Skeletal muscle tissue (tissue), 4 donors: ENCODE results near the gene MYCN. TPM values are rescaled to one million over a fixed set of nuclear protein-coding genes. Genes with fewer than 3 reads are reported as not detected.

Source experiments
- H3K27ac ChIP-seq: one replicate; pipeline ENCODE4 v1.7.0; 2013; ENCODE audit warnings: mild to moderate bottlenecking, low read depth, low read length, inconsistent platforms
- H3K27me3 ChIP-seq, 3 donors: one replicate each; pipeline ENCODE4 v1.7.0; 2013; ENCODE audit warnings: low read length in 3 of 3; ENCODE audit not compliant: control insufficient read depth in 3 of 3, insufficient read depth in 3 of 3
- H3K36me3 ChIP-seq, 3 donors: one replicate each; pipeline ENCODE4 v1.7.0; 2013; ENCODE audit warnings: low read length in 3 of 3; ENCODE audit not compliant: control insufficient read depth in 3 of 3, insufficient read depth in 3 of 3
- H3K4me1 ChIP-seq, 3 donors: one replicate each; pipeline ENCODE4 v1.7.0; 2013; ENCODE audit warnings: low read length in 3 of 3, mild to moderate bottlenecking in 3 of 3; ENCODE audit not compliant: control insufficient read depth in 3 of 3, insufficient read depth in 3 of 3
- H3K4me3 ChIP-seq, 3 donors: one replicate each; pipeline ENCODE4 v1.7.0; 2013; ENCODE audit warnings: low read length in 3 of 3
- H3K9ac ChIP-seq, 3 donors: one replicate each; pipeline ENCODE4 v1.7.0; 2013; ENCODE audit warnings: low read length in 3 of 3, mild to moderate bottlenecking in 3 of 3, moderate library complexity in 2 of 3, low read depth in 1 of 3
- H3K9me3 ChIP-seq, 3 donors: one replicate each; pipeline ENCODE4 v1.7.0; 2013; ENCODE audit warnings: low read length in 3 of 3; ENCODE audit not compliant: control insufficient read depth in 3 of 3
- total RNA-seq: library from RNA; depleted of rRNA; stranded (reverse); fragments of >200 nt; gene quantifications from one replicate; pipeline ENCODE4 v1.2.3, GENCODE V29; 2014
- donor health status: Osteomylitis.

MYCN gene
- total RNA-seq, 1 donor from 2014 or later: 7.3 TPM

GRCh38 chr2:15969214-15969613 lies 28.9 kb downstream of the MYCN start:
- Histone ChIP-seq H3K4me3 (no peak overlapping the region), H3K9me3 (no peaks in the 10 kb centered on the region), H3K27me3 (peaks cover 0 to 4% (median 0%) of the 10 kb centered on the region in 3 donors)

DNA sequence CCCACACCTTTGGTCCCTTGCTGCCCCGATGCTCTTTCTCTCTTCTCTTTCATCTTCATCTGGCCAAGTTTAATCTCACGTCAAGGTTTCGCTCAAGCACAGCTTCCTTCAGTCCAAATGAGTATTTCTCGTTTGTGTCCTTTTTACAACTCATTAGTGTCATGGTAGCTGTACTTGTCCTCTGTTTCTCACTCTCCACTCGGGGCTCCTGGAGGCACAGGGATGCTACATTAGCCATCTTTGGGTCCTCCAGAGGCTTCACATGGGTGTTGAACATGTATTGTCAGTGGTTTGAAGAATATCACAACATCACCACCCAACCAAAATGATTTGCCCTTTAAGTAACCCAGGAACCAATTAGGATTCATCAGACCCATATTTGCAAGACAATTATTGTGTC lies 30.4 kb downstream of the MYCN start:
- H3K9ac ChIP-seq: no peak overlapping the region
- H3K4me3 ChIP-seq: no peak overlapping the region
- no peak overlapping the region for H3K27ac ChIP-seq
- peaks cover 0 to 4% (median 0%) of the 10 kb centered on the region in 3 donors for H3K27me3 ChIP-seq
- H3K36me3 ChIP-seq: no peaks in the 10 kb centered on the region
- no peaks in the 10 kb centered on the region for H3K4me1 ChIP-seq
- no peaks in the 10 kb centered on the region for H3K9me3 ChIP-seq

More at GRCh38 chr2:15969214-15969613, 28.9 kb downstream of the MYCN start:
- H3K4me1 ChIP-seq: no peaks in the 10 kb centered on the region
- H3K27ac ChIP-seq: no peak overlapping the region
- no peak overlapping the region for H3K9ac ChIP-seq
- no peaks in the 10 kb centered on the region for H3K36me3 ChIP-seq

- H3K4me1 ChIP-seq: no peaks in the 10 kb centered on the region
- H3K36me3 ChIP-seq: no peaks in the 10 kb centered on the region
- H3K27ac ChIP-seq: no peak overlapping the region
- H3K9me3 ChIP-seq: no peaks in the 10 kb centered on the region
- H3K4me3 ChIP-seq: no peak overlapping the region
- H3K9ac ChIP-seq: no peak overlapping the region
- peaks cover 0 to 4% (median 0%) of the 10 kb centered on the region in 3 donors for H3K27me3 ChIP-seq
These were observed 31.0 kb downstream of the MYCN start for GRCh38 chr2:15971351-15971750.

DNA sequence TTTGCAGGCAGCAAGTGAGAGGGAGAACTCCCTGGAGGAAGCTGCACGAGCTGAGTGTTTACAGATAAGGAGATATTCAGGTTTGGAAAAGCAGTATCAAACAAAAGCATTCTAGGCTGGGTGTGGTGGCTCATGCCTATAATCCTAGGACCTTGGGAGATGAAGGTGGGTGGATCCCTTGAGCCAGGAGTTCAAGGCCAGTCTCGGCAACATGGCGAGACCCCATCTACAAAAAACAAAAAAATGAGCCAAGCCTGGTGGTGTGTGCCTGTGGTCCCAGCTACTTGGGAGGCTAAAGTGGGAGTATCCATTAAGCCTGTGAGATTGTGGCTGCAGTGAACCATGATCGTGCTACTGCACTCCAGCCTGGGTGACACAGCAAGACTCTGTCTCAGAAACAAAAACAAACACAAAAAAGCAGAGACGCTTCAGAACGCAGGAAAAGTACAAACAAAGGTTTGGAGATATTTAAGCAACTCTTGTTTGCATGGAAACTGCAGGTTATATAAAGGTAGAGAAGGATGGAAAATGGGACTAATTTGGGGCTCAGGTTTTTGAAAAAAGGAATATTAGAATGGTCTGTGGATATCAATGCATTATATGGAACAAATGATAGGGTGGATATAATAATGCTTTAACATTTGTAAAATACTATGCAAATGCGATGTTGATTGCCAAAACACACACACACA lies 31.6 kb downstream of the MYCN start:
- Histone ChIP-seq H3K27me3 (peaks cover 0 to 4% (median 0%) of the 10 kb centered on the region in 3 donors), H3K9ac (no peak overlapping the region), H3K4me1 (no peaks in the 10 kb centered on the region), H3K36me3 (no peaks in the 10 kb centered on the region), H3K27ac (no peak overlapping the region), H3K4me3 (no peak overlapping the region), H3K9me3 (no peaks in the 10 kb centered on the region)

DNA sequence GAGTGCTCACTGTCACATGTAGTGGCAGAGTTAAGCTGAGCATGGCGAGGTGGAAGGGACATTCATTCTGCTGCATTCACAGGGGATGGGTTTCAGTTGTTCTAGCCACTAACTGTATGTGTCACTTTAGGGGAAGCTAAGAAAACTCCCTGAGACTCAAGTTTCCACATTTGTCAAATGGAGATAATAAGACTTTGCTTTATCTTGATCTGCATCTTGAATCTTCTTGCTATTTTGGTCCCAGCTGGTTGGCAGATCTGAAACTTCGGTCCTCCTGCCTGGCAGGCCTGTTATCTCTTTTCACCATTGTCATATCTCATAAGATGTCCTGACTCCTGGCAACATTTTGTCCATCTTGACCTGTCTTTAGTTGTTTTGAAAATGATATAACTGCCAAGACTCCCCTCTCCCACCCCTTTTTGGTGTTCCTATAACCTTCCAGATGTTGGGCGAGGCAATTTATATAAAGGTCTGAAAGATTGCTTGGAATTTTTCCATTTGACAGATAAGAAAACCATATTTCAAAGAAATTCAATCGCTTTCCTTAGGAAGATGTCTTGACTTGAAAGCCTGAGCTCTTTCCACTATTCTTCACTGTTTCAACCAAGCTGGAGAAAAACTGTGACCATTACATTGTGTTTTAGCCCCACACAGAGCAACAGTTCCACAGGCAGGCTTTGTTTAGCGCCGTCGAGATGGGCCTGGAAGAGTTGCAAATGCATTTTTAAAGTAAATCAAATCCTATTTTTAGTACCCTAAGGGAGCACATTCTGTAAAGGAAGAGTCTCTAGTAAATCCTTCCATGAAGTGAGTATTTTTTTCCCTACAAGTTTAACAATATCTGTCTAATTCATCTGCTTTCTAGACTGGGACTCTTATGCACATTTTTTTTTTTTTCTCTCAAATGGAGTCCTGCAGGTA lies 33.4 kb downstream of the MYCN start:
- Histone ChIP-seq H3K36me3 (no peaks in the 10 kb centered on the region), H3K27ac (no peak overlapping the region), H3K9me3 (no peaks in the 10 kb centered on the region), H3K4me3 (no peak overlapping the region), H3K4me1 (no peaks in the 10 kb centered on the region), H3K27me3 (peaks cover 0 to 4% (median 0%) of the 10 kb centered on the region in 3 donors), H3K9ac (no peak overlapping the region)

GRCh38 chr2:15974565-15975260 lies 34.4 kb downstream of the MYCN start:
- H3K4me3 ChIP-seq: no peak overlapping the region
- H3K4me1 ChIP-seq: no peaks in the 10 kb centered on the region
- H3K36me3 ChIP-seq: no peaks in the 10 kb centered on the region
- peaks cover 0 to 4% (median 0%) of the 10 kb centered on the region in 3 donors for H3K27me3 ChIP-seq
- no peak overlapping the region for H3K27ac ChIP-seq
- H3K9ac ChIP-seq: no peak overlapping the region
- H3K9me3 ChIP-seq: no peaks in the 10 kb centered on the region

DNA sequence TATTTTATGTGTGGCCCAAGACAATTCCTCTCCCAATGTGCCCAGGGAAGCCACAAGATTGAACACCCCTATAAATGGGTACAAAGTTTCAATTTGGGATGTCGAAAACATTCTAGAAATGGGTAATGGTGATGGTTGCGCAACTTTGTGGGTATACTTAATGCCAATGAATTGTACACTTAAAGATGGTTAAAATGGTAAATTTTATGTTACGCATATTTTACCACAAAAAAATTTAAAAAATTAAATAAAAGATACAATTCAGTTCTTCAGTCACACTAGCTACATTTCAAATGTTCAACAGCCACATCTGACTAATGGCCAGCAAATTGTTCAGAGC lies 34.9 kb downstream of the MYCN start:
- Histone ChIP-seq H3K4me1 (no peaks in the 10 kb centered on the region), H3K9me3 (no peaks in the 10 kb centered on the region), H3K36me3 (no peaks in the 10 kb centered on the region), H3K4me3 (no peak overlapping the region), H3K27me3 (peaks cover 0 to 4% (median 0%) of the 10 kb centered on the region in 3 donors), H3K27ac (no peak overlapping the region), H3K9ac (no peak overlapping the region)

GRCh38 chr2:15975676-15976075 lies 35.3 kb downstream of the MYCN start:
- H3K27me3 ChIP-seq: peaks cover 0 to under 1% (median 0%) of the 10 kb centered on the region in 3 donors
- H3K4me3 ChIP-seq: no peak overlapping the region
- H3K4me1 ChIP-seq: no peaks in the 10 kb centered on the region
- H3K27ac ChIP-seq: no peak overlapping the region
- H3K36me3 ChIP-seq: no peaks in the 10 kb centered on the region
- no peak overlapping the region for H3K9ac ChIP-seq
- H3K9me3 ChIP-seq: no peaks in the 10 kb centered on the region

DNA sequence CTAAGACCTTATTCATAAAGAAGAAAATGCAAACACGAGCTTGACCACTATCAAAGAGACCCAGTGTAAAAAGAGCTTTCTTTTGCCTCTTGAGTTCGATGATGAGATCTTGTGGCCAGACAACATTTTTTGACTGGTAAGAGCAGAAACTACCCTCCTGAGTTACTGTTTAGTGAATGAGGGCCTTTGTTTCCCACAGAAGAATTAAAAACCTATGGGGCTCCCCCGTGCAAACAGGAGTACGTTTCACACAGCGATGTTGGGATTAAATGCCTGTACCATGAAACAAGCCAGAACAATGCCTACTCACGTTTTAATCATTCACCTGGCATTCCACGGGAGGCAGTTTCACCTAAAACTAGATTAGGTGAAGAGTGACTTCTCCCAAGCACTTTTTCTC lies 36.0 kb downstream of the MYCN start:
- H3K9me3 ChIP-seq: no peaks in the 10 kb centered on the region
- no peaks in the 10 kb centered on the region for H3K4me1 ChIP-seq
- no peaks in the 10 kb centered on the region for H3K27me3 ChIP-seq
- H3K4me3 ChIP-seq: no peak overlapping the region
- no peak overlapping the region for H3K27ac ChIP-seq
- no peaks in the 10 kb centered on the region for H3K36me3 ChIP-seq
- no peak overlapping the region for H3K9ac ChIP-seq
